Ovary (tissue), 9 donors: Measurements from ENCODE around the gene DCTN1. TPM values are rescaled to one million over a fixed set of nuclear protein-coding genes. Genes with fewer than 3 reads are reported as not detected.

Source experiments
- DNase-seq, 5 donors: peaks; one replicate each; pipeline ENCODE4 v3.0.0-alpha.2; 2019 to 2020
- H3K27ac ChIP-seq, 2 donors: fragments of 200-600 bp; one replicate each; pipeline versions ENCODE4 v1.5.1 to v1.8.0; 2019 to 2022
- H3K27me3 ChIP-seq: fragments of 200-600 bp; one replicate; pipeline ENCODE4 v1.8.0; 2022
- H3K36me3 ChIP-seq: fragments of 200-600 bp; sonication (generic); one replicate; pipeline ENCODE4 v1.5.1; 2019
- H3K4me1 ChIP-seq: one replicate; pipeline ENCODE4 v1.8.1; 2013; ENCODE audit warnings: mild to moderate bottlenecking, moderate library complexity; ENCODE audit not compliant: insufficient read depth
- H3K4me3 ChIP-seq: fragments of 200-600 bp; sonication (generic); one replicate; pipeline ENCODE4 v1.5.1; 2017
- H3K9me3 ChIP-seq, 2 donors: fragments of 200-600 bp in 1 of 2; sonication (generic) in 1 of 2; one replicate each; pipeline versions ENCODE4 v1.5.1 to v1.8.1; 2013 to 2019; ENCODE audit warnings: mild to moderate bottlenecking in 1 of 2, moderate library complexity in 1 of 2
- EP300 ChIP-seq: sonication (generic); formaldehyde crosslinking; IDR thresholded peaks from one replicate; pipeline ENCODE4 v1.6.1; 2017; ENCODE audit warnings: antibody characterized with exemption
- POLR2A ChIP-seq: fragments of 450-650 bp; IDR thresholded peaks from one replicate; pipeline ENCODE4 v1.6.1; 2017; ENCODE audit warnings: antibody characterized with exemption, mild to moderate bottlenecking, moderate library complexity
- WGBS, 3 donors: extraction: QIAGEN DNeasy Blood & Tissue Kit in 1 of 3; methylation state at CpG; one replicate each; pipeline versions ENCODE4 v1.1.5 to v1.1.7; 2013 to 2017; 5-methylcytosine and 5-hydroxymethylcytosine counted together
- intact Hi-C, 4 donors: fragments of 100-400 bp; cut with DNase I; formaldehyde crosslinking; loops; one replicate each; pipeline versions ENCODE4 v1.11.0 to v1.15.1; 2022 to 2023
- polyA plus RNA-seq, 2 donors: library from polyadenylated mRNA; stranded (reverse); fragments of 200-250 nt in 1 of 2; fragments of 350-450 nt in 1 of 2; fragmentation: Illumina TruSeq in 1 of 2; extraction: RNeasy Lipid Tissue Mini Kit (QIAGEN cat#74804) in 1 of 2; gene quantifications; one replicate each; pipeline ENCODE4 v1.2.3, GENCODE V29; 2013 to 2014
- total RNA-seq, 7 donors: library from RNA; depleted of rRNA in 2 of 7; stranded (reverse); fragments of >200 nt in 2 of 7; fragmentation: NEBNext Ultra II Directional in 3 of 7; extraction: Animal tissue kit (Norgen Biotek cat#: 25700) in 3 of 7; gene quantifications; one replicate each; pipeline versions ENCODE4 v1.1.0 to v1.2.4, GENCODE V29; 2016 to 2023
- TF ChIP-seq, protein P1 (sequence below), 3 donors: fragments of 450-650 bp in 2 of 3; fragments of 200-600 bp in 1 of 3; IDR thresholded peaks; one replicate each; pipeline versions ENCODE4 v1.5.1 to v1.8.0; 2016 to 2022; ENCODE audit warnings: antibody characterized with exemption in 3 of 3, mild to moderate bottlenecking in 1 of 3
- donor health status: DM: no; HTN: no; CAD: no; lungs with moderate emphysema.
- donor health status: DM: no; HTN: no; CAD: no.
- donor health status: Bipolar disorder and iron deficiency.
- donor health status: DM: yes; HTN: yes; CAD: no.
- donor health status: DM: no; HTN: no; CAD: no.
- donor health status: DM: yes; HTN: yes; CAD: no.

The DCTN1 gene
- total and polyA plus RNA-seq, 9 donors = 58.5 to 127 (median 108) TPM

DNA sequence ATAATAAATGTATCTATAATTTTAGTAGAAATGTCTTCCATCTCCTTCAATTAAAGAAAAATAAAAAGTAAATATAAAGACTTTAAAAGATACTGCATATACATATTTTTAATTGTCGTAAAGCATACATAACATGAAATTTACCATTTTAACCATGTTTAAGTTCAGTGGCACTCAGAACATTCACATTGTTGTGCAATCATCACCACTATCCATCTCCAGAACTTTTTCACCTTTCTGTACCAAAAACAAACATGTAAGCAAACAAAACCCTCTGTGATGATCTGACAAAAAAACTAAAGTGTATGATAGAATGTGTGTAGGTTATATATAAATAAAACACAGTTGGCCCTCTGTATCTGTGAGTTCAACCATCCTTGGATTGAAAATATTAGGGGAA, 13.4 kb upstream of the DCTN1 start:
- H3K4me1 ChIP-seq = peaks cover 15% of the 10 kb centered on the region
- no peaks in the 10 kb centered on the region for H3K36me3 ChIP-seq
- no peak overlapping the region for H3K27ac ChIP-seq
- TF ChIP-seq POLR2A (no peak), EP300 (no peak)
- TF ChIP-seq, protein P1, sequence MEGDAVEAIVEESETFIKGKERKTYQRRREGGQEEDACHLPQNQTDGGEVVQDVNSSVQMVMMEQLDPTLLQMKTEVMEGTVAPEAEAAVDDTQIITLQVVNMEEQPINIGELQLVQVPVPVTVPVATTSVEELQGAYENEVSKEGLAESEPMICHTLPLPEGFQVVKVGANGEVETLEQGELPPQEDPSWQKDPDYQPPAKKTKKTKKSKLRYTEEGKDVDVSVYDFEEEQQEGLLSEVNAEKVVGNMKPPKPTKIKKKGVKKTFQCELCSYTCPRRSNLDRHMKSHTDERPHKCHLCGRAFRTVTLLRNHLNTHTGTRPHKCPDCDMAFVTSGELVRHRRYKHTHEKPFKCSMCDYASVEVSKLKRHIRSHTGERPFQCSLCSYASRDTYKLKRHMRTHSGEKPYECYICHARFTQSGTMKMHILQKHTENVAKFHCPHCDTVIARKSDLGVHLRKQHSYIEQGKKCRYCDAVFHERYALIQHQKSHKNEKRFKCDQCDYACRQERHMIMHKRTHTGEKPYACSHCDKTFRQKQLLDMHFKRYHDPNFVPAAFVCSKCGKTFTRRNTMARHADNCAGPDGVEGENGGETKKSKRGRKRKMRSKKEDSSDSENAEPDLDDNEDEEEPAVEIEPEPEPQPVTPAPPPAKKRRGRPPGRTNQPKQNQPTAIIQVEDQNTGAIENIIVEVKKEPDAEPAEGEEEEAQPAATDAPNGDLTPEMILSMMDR (IDR thresholded peaks at IDR 0.05) = no peak
- WGBS, 3 donors = 89 to 98% (median 91%) methylated on average over 1 of the region's 1 CpG
- no peak overlapping the region for H3K4me3 ChIP-seq
- H3K9me3 ChIP-seq = no peaks in the 10 kb centered on the region
- intact Hi-C loops = no loop called here
- DNase-seq = no peak
- H3K27me3 ChIP-seq = no peaks in the 10 kb centered on the region

DNA sequence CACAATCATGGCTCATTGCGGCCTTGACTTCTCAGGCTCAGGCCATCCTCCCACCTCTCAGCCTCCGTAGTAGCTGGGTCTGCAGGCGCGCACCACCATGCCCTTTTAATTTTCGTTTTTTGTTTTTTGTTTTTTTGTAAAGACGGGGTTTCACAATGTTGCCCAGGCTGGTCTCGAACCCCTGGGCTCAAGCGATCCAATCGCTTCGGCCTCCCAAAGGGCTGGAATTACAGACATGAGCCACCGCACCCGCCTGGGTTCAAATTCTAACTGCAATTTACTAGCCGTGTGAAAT, 12.3 kb upstream of the DCTN1 start:
- no peaks in the 10 kb centered on the region for H3K36me3 ChIP-seq
- WGBS, 3 donors = 53 to 63% (median 62%) methylated on average over 13 of the region's 13 CpGs
- H3K4me3 ChIP-seq = peak overlapping the region; percentile 89
- TF ChIP-seq POLR2A (no peak), EP300 (no peak)
- TF ChIP-seq, protein P1 (IDR thresholded peaks at IDR 0.05) = no peak
- peaks cover 15% of the 10 kb centered on the region for H3K4me1 ChIP-seq
- DNase-seq = no peak
- intact Hi-C loops = no loop called here
- H3K27me3 ChIP-seq = no peaks in the 10 kb centered on the region
- no peaks in the 10 kb centered on the region for H3K9me3 ChIP-seq
- no peak overlapping the region for H3K27ac ChIP-seq

GRCh38 chr2:74391580-74392448, 11.7 kb upstream of the DCTN1 start:
- H3K27ac ChIP-seq = peak overlapping the region; percentile 67 to 89
- intact Hi-C loops = no loop called here

DNA sequence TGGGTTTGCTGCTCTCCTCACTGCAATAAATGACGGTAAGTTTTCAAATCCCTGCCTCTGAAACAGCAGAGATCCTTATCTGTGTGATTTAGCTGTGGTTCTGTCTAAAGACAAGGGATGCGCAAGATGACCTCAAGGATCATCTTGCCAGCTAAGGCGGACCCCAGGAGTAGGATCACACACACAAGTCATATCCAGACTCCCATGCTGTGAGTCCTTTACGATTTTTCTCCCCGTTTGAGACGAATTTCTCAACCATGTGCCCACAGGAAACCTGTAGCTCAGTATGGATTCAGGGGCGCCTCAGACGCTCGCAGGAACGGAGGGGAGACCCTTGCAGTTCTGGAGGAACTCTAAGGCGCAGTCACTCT, 11.1 kb upstream of the DCTN1 start:
- H3K4me3 ChIP-seq = peak overlapping the region; percentile 89
- intact Hi-C loops = no loop called here

More at GRCh38 chr2:74391580-74392448, 11.7 kb upstream of the DCTN1 start:
- Histone ChIP-seq H3K9me3 (no peaks in the 10 kb centered on the region), H3K4me3 (peak overlapping the region; percentile 89), H3K4me1 (peaks cover 15% of the 10 kb centered on the region), H3K36me3 (no peaks in the 10 kb centered on the region), H3K27me3 (no peaks in the 10 kb centered on the region)
- peak; percentile 90 to 97 (median 96) for DNase-seq
- TF ChIP-seq POLR2A (peak; percentile 43), EP300 (no peak)
- TF ChIP-seq, protein P1 (IDR thresholded peaks at IDR 0.05) = peak; percentile 84 to 96 (median 91)
- 0 to 1% (median 0%) methylated on average over 44 to 62 of the region's 62 CpGs for WGBS, 3 donors

More for the DNA sequence above, 11.1 kb upstream of the DCTN1 start:
- 0 to 1% (median 1%) methylated on average over 11 of the region's 11 CpGs for WGBS, 3 donors
- Histone ChIP-seq H3K9me3 (no peaks in the 10 kb centered on the region), H3K27me3 (no peaks in the 10 kb centered on the region), H3K4me1 (peaks cover 15% of the 10 kb centered on the region), H3K27ac (peak overlapping the region; percentile 67 to 89), H3K36me3 (no peaks in the 10 kb centered on the region)
- TF ChIP-seq EP300 = no peak
- TF ChIP-seq, protein P1 (IDR thresholded peaks at IDR 0.05) = no peak
- TF ChIP-seq POLR2A = no peak
- no peak for DNase-seq
